OCI-M2 (cell line): Measurements from ENCODE around the gene NFATC2.

Experiments
- DNase-seq: peaks from one replicate; lab custom pipeline; 2025; ENCODE audit not compliant: unreplicated experiment; lab: John Stamatoyannopoulos, UW

Gene NFATC2

GRCh38 chr20:51452734-51453365, 89.7 kb downstream of the NFATC2 start:
- no peak for DNase-seq

DNA sequence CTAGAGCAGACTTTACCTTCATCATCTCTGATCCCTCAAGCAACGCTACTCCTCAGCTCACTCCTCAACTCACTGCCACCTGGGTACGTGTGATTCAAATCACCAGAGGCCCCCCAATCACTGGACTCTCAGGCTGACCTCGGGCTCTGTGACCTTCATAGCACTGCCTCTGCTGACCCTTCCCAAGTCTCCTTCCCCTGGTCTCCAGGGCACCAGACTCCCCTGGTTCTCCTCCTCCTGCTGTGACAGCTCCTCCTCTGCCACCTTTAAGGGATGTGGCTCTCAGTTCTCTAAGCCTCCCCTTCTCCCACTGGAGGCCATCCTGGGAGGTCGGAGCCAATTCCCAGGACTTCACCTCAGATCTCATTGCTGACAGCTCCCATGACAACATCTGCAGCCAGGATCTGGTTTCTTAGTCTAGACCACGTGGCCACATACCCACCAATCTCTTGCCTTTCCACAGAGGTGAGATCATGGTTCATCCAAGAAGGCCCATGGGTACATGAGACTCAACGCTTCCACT, 90.4 kb downstream of the NFATC2 start:
- no peak for DNase-seq

DNA sequence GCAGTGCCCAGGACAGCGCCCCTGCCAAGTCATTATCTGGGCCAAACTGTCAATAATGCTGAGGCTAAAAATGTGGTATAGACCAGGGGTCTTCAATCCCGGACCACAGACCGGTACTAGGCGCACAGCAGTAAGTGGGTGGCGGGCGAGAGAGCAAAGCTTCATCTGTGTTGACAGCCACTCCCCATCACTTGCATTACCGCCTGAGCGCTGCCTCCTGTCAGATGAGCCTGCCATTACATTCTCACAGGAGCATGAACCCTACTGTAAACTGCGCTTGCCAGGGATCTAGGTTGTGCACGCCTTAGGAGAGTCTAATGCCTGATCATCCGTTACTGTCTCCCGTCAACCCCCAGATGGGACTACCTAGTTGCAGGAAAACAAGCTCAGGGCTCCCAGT, 91.0 kb downstream of the NFATC2 start:
- no peak for DNase-seq

DNA sequence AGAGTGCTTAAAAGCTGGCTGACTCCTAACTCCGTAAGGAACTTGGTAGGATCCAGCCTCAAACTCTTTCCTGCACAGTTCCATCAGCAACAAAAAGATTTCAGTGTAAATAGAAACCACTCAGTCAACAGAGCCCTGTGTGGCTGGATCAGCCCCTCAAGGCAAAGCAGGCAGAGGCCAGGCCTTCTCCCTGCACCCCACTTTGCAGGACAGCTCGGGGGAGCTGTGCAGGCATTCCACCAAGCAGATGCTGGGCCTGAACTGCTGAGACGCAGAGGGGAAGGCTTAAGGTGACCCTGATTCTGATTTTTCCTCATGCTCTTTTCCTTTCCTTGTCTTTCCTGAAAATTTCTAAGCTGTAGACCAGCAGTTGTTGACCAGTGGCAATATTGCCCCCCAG, 91.5 kb downstream of the NFATC2 start:
- DNase-seq, result no peak

- no peak for DNase-seq
Observed at GRCh38 chr20:51450221-51450712, 92.3 kb downstream of the NFATC2 start.

- DNase-seq, result no peak
Observed at GRCh38 chr20:51449498-51450220, 92.9 kb downstream of the NFATC2 start.

- no peak for DNase-seq
Observed at GRCh38 chr20:51447765-51448148, 94.8 kb downstream of the NFATC2 start.

DNA sequence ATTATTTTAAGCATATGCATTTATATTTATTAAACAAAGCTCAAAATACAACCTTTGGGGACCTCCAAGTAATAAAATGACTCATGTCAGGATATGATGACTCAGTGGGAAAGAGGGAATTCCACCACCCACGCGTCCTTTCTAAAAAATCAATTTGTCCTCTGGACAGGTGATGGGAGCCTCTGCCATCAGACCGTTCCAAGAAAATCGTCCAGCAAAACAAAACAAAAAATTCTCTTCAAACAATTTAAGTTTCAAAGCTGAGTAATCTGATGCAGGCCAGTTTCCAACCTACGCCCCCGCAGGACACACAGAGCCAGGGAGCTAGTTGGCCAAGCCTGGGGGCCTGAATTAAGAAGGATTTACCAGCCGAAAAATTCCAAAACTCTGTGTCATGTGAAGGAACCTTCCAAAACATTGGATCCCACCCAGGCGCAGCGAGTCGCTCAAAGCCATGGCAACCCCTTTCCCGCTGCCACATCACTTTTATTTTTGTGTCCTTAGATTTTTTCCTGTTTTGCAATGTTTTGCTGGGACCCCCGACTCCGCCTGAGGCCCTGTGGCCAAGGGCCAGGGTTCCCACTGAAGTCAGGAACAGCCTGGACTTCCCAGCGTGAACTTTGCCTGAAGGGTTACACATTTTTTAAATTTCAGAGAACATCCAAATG, 95.3 kb downstream of the NFATC2 start:
- no peak for DNase-seq

DNA sequence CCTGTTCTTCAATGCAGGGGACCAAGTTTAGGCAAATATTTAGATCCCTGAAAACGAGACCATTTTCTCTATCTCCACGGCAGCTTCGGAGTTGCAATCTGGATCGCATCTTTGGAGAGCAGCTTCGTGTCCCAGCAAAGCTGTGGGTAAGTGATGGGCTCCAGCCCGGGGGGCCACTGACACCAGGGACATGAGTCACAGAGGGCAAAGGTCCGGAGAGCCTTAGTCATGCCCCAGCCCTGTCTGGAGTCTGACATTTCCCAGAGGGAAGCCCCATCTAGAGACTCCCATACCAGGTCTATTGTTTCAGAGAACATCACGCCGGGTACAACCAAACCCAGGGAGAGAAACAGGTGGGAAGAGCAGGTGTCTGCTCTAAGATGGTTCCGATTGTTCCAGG, 95.9 kb downstream of the NFATC2 start:
- no peak for DNase-seq

DNA sequence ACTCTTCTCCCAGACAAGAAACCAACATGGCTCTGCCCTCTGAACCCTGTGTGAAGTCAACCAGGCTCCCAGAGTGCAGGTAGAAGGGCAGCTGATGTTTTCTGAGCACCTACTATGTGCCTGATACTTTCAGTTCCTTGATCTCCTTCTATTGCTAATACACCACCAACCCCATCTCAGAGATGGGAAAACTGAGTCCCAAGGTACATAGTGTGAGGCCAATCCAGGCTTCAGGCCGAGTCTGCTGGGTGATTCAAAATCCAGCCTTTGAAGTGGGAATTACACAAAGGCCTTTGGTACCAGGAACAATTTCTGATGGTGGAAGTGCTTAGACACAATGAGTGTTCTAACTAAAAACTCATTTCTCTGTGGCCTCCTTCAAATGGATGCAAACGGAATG, 96.3 kb downstream of the NFATC2 start:
- no peak for DNase-seq

DNA sequence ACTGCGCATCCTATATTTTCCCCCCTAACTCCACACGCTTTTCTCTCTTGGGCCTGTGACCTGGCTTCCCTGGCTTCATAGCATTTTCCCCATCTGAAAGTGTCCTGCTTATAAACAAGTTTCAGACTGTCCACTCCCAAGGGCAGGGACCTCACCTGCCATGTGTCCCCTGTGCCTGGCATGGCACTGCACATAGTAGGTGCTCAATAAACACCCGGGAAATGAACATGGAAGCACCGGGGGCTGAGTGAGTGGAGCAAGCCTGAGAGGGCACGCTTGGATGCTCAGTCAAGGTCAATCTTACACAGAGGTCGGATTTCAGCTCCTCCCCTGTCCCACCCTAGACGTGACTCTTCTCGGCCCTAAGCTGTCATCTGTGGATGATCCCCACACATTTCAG, 96.9 kb downstream of the NFATC2 start:
- DNase-seq, result no peak

- DNase-seq, result no peak
Observed at GRCh38 chr20:51444922-51445438, 97.5 kb downstream of the NFATC2 start.

DNA sequence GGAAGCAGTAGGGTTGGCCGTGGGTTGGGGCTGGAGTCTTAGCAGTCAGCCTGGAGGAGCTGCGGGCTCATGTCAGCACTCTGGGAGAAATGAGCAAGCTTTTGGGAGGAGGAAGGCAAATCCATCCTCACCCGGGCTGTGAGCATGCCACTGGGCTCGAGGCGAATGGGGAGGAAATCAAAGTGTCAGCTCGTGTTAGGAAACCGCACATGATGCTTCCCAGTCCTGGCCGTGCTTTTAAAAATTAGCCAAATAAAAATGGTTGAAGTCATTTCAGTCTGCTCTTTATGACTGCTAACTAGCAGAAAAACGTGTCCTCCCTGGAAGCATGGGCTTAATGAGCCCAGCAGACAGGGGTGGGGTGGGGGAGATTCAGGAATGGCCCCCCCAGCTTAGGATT, 98.1 kb downstream of the NFATC2 start:
- no peak for DNase-seq

GRCh38 chr20:51442602-51443001, 99.9 kb downstream of the NFATC2 start:
- no peak for DNase-seq

DNA sequence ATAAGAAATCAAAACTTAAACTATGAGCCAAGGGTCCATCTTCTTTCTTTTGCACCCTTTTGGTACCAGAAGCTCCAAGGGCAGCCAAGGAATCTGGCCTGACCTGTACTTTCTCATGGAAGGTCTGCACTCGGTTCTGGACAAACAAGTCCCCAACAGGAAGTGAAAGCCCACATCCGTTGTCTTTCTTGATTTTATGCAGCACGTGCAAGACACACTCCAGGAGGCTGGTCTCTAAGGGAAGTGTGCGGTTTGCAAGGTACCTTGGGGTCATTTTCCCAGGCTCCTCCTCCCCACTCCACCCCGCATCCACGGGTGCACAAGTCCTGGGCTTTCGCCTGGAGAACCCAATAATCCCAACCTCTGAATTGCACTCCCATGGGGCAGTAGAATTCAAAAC, 101.9 kb downstream of the NFATC2 start:
- no peak for DNase-seq

GRCh38 chr20:51439160-51439689, 103.3 kb downstream of the NFATC2 start:
- no peak for DNase-seq

DNA sequence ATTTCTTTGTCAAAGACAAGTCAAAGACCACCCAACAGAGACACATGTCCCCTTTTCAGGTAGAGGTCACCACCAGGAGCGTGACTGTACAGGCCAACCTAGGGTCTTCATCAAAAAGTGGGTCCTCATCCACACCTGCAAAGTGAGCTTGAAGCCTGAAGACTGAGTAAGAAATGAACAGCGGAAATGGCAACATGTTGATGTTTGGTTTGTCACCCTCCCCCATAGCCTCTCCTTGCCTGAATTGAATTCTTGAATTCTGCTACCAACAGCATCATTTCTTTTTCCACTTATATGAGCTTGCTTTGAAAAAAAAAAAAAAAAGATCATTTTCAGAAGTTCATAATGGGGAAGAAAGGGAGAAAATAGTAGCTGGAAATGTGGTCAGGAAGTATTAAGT, 104.4 kb downstream of the NFATC2 start:
- DNase-seq, result no peak

DNA sequence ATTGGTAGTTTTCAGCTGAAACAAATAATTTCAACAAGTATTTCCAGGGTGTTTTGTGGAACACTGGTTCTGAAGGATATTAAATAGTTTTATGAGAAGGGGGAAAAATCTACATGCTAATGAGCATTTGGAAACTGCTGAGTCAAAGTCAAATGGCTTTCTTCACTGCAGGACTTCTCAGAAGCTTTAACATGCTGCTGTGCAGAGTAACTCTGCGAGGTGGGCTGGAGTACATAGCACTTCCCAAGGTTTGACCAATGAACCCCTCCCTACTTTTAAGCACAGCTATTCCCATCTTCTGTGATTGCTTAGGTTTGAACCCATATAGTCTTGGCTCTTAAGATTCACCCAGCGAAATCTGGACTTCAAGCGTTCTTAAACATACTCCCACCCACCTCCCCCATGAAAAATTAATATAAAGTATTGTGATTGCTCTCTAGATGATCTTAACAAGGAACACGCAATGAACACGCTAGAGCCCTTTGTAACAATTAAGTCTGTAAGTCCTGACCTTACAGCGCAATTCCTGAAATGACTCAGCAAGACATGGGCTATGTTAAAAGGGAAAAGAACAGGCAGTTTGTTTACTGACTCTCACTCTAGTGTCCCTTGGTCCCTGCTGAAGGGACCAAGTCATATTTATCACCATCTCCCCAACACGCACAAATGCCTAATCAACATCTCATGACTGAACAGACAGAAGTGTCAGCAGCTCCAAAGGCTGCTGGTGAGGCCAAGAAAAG, 105.2 kb downstream of the NFATC2 start:
- no peak for DNase-seq

- no peak for DNase-seq
Observed at GRCh38 chr20:51434580-51435247, 107.8 kb downstream of the NFATC2 start.

GRCh38 chr20:51434026-51434425, 108.5 kb downstream of the NFATC2 start:
- no peak for DNase-seq
